Measurements from ENCODE around the gene ZDHHC13. TPM values are rescaled to one million over a fixed set of nuclear protein-coding genes. Genes with fewer than 3 reads are reported as not detected.

Gene ZDHHC13
- total RNA-seq, 1 experiment from 2014 or later = 35.5 TPM

DNA sequence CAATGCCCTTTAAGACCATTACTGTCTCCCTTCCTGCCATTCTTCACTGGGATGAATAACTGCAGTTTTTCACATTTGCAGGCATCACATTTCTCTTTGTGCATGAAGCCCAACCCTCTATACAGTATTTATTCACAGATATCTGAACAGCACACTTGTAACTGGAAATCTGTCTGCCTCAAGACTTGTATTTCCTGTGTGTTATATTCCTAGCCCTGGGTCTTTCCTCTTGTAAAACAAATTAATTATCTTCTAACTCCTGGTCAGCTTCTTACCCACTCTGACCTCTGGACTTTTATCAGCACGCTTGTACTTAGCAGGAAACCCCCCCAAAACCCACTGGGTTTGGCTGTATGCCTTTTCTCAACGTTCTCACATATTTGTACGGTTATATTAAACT lies 82.8 kb downstream of the ZDHHC13 start:
- no peak overlapping the region for H3K27ac ChIP-seq
- H3K36me3 ChIP-seq (ENCODE audit: low read depth) = no peaks in the 10 kb centered on the region
- BruUV-seq (replicated peaks) = no TSS peak
- intact Hi-C loops (cut with micrococcal nuclease; ENCODE audit: unreplicated experiment) = loop anchor here (2.0 kb wide), 1 partner anchor 41 kb away; the partner anchor contains the start of gene E2F8
- peaks cover 8% of the 10 kb centered on the region for H3F3A ChIP-seq (ENCODE audit: insufficient read depth, low read depth)
- no peaks in the 10 kb centered on the region for H3K9me2 ChIP-seq (ENCODE audit: insufficient read depth)
- H2AFZ ChIP-seq = no peak overlapping the region
- no peaks in the 10 kb centered on the region for H4K20me1 ChIP-seq (ENCODE audit: insufficient read depth)
- DNase-seq = no peak
- no peaks in the 10 kb centered on the region for H3K9me3 ChIP-seq (ENCODE audit: insufficient read depth, low read depth)
- TF ChIP-seq, protein P1, sequence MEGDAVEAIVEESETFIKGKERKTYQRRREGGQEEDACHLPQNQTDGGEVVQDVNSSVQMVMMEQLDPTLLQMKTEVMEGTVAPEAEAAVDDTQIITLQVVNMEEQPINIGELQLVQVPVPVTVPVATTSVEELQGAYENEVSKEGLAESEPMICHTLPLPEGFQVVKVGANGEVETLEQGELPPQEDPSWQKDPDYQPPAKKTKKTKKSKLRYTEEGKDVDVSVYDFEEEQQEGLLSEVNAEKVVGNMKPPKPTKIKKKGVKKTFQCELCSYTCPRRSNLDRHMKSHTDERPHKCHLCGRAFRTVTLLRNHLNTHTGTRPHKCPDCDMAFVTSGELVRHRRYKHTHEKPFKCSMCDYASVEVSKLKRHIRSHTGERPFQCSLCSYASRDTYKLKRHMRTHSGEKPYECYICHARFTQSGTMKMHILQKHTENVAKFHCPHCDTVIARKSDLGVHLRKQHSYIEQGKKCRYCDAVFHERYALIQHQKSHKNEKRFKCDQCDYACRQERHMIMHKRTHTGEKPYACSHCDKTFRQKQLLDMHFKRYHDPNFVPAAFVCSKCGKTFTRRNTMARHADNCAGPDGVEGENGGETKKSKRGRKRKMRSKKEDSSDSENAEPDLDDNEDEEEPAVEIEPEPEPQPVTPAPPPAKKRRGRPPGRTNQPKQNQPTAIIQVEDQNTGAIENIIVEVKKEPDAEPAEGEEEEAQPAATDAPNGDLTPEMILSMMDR (conservative IDR thresholded peaks at IDR 0.05) = no peak
- TF ChIP-seq EZH2 (IDR thresholded peaks at IDR 0.05; ENCODE audit: low read depth) = no peak
- POLR2A ChIA-PET (ENCODE audit: unreplicated experiment) = interaction anchor here (0.6 kb wide), 1 partner anchor 234 kb away, joined by 10 read pairs; no protein-coding TSS in a partner anchor
- H3K4me1 ChIP-seq (replicated peaks; ENCODE audit: insufficient read depth) = peaks cover 21% of the 10 kb centered on the region
- H3K4me3 ChIP-seq = no peak overlapping the region
- H3K4me2 ChIP-seq = peak overlapping the region; percentile 58; the same call in 1 of the 2 replicates
- no peaks in the 10 kb centered on the region for H3K27me3 ChIP-seq (ENCODE audit: insufficient read depth, low read depth)
- H3K79me2 ChIP-seq (ENCODE audit: low read depth) = no peaks in the 10 kb centered on the region
- CTCF ChIA-PET = interaction anchor here (0.6 to 1.0 kb wide), 2 partner anchors 60 to 1084 kb away, joined by 4 to 8 read pairs; no protein-coding TSS in a partner anchor

DNA sequence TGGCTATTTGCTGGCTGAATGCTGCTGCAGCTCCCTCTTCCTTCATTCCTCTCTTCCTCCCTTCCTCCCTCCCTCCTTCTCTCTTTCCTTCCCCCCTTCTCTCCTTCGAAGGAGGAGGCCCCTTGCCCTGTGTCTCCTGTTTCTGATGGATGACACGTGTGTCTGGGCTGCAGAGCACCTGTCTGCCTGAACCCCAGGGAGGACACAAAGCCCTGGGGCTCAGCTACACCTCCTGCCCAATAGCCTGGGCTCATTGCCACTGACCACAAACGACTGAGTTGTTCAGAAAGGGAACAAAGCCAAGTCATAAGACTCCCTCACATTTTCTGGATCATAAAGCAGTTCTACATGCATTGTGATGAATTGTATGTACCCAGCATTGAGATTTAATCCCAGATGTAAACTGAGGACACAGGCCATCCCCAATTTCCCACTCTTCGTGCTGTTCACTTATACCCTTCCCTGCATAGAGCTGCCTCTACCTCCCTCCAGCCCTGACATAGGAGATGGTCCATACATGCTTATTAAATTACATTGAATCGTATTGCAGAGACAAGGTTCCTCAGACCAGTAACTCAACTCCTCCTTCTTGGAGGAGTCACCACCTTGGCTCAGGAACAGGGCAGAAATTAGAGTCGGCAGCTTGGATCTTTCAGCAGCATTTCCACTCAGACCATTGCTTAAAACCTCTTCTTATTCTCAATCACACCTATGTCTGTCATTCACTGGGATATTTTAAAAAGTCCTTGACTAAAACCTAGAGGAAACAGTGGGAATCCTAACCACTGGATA lies 83.6 kb downstream of the ZDHHC13 start:
- Histone ChIP-seq H4K20me1 (ENCODE audit: insufficient read depth) (no peaks in the 10 kb centered on the region), H3K27me3 (ENCODE audit: insufficient read depth, low read depth) (no peaks in the 10 kb centered on the region), H3F3A (ENCODE audit: insufficient read depth, low read depth) (peaks cover 8% of the 10 kb centered on the region), H3K4me1 (replicated peaks; ENCODE audit: insufficient read depth) (peaks cover 21% of the 10 kb centered on the region), H3K4me3 (no peak overlapping the region), H2AFZ (no peak overlapping the region; the same call in 1 of the 2 replicates), H3K9me3 (ENCODE audit: insufficient read depth, low read depth) (no peaks in the 10 kb centered on the region), H3K9me2 (ENCODE audit: insufficient read depth) (no peaks in the 10 kb centered on the region), H3K4me2 (peak overlapping the region; percentile 58), H3K27ac (0 out of 2 replicates have a peak overlapping the region, but pooled peaks have one; percentile 4), H3K79me2 (ENCODE audit: low read depth) (no peaks in the 10 kb centered on the region), H3K36me3 (ENCODE audit: low read depth) (no peaks in the 10 kb centered on the region)
- peak; percentile 76 to 84 for DNase-seq
- intact Hi-C loops (cut with micrococcal nuclease; ENCODE audit: unreplicated experiment) = loop anchor here (2.0 kb wide), 1 partner anchor 40 kb away; the partner anchor contains the start of gene E2F8
- POLR2A ChIA-PET (ENCODE audit: unreplicated experiment) = interaction anchor here (0.6 kb wide), 1 partner anchor 233 kb away, joined by 10 read pairs; no protein-coding TSS in a partner anchor
- no TSS peak for BruUV-seq (replicated peaks)
- no peak for TF ChIP-seq EZH2 (IDR thresholded peaks at IDR 0.05; ENCODE audit: low read depth)
- TF ChIP-seq, protein P1 (conservative IDR thresholded peaks at IDR 0.05) = no peak
- CTCF ChIA-PET = interaction anchor here (1.0 kb wide), 1 partner anchor 59 kb away, joined by 4 read pairs; no protein-coding TSS in a partner anchor

DNA sequence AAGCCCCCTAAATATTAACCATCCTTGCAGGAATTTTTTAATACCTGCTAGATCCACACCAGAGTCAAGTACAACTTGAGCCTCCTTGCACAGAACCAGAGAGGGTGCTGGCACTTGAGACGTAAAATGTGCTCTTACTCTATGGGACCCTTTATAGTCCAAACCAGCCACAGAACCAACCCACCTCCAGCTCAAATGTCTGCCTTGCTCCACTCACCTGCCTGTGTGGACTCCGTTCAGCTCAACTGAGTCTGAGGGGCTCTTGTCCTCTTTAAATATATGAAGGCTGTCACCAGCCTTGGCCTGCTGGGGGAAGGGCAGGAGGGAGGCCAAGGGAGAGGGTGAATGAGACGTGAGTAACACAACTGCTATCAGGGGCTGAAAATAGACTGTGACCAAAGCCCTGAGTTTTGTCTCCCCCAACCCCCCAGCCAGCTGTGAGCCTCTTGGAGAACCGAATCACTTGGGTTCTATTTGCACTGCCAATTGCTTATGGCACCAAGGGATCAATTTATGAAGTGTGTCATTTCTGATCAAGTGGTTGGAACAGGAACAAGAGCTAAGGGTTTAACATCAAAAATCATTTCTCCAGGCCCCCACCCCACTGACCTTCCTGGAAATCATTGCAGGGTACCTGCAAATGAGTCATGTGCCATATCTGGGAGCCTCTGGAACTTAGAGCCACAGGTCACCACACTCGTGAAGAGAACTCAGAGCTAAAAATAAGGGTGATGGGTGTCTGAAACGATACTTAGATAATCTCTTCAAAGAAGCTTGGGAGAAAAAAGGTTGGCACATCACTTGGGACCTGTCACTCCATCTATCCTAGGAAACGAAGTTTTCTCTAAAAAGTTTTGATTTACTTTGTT lies 85.0 kb downstream of the ZDHHC13 start, which contains the start of gene CSRP3:
Gene CSRP3, minus strand, starts transcription at position 247 of the 869 bp plus-strand sequence. CDS start 9,535 bp downstream, outside the sequence.
- intact Hi-C loops (cut with micrococcal nuclease; ENCODE audit: unreplicated experiment) = loop anchor here (2.0 kb wide), 1 partner anchor 39 kb away; the partner anchor contains the start of gene E2F8

More for the DNA sequence above, 85.0 kb downstream of the ZDHHC13 start, which contains the start of gene CSRP3:
- Histone ChIP-seq H3K27me3 (ENCODE audit: insufficient read depth, low read depth) (no peaks in the 10 kb centered on the region), H3F3A (ENCODE audit: insufficient read depth, low read depth) (peaks cover 8% of the 10 kb centered on the region), H3K4me1 (replicated peaks; ENCODE audit: insufficient read depth) (peaks cover 21% of the 10 kb centered on the region), H2AFZ (no peak within 1 kb of the TSS), H3K36me3 (ENCODE audit: low read depth) (no peaks in the 10 kb centered on the region), H3K27ac (0 out of 2 replicates have a peak within 1 kb of the TSS, but pooled peaks have one; percentile 4), H3K9me3 (ENCODE audit: insufficient read depth, low read depth) (no peaks in the 10 kb centered on the region), H3K9me2 (ENCODE audit: insufficient read depth) (no peaks in the 10 kb centered on the region), H3K79me2 (ENCODE audit: low read depth) (no peaks in the 10 kb centered on the region), H3K4me2 (peak within 1 kb of the TSS; percentile 58), H4K20me1 (ENCODE audit: insufficient read depth) (no peaks in the 10 kb centered on the region), H3K4me3 (no peak within 1 kb of the TSS)
- BruUV-seq (replicated peaks) = no TSS peak
- POLR2A ChIA-PET (ENCODE audit: unreplicated experiment) = no interaction called here
- no peak for TF ChIP-seq EZH2 (IDR thresholded peaks at IDR 0.05; ENCODE audit: low read depth)
- TF ChIP-seq, protein P1 (conservative IDR thresholded peaks at IDR 0.05) = no peak
- CTCF ChIA-PET = no interaction called here
- DNase-seq = no peak

Measured in PC-9 (cell line).